Lower leg skin (tissue), 4 donors: ENCODE measurements around the gene FRY. TPM values are rescaled to one million over a fixed set of nuclear protein-coding genes. Genes with fewer than 3 reads are reported as not detected.

ENCODE experiments used
- DNase-seq, 2 donors: peaks; one replicate each; pipeline ENCODE4 v3.0.0-alpha.2; 2019; ENCODE audit warnings: low spot score in 2 of 2
- H3K4me3 ChIP-seq: fragments of 200-600 bp; sonication (generic); 2 replicates; pipeline ENCODE4 v1.5.1; 2017; ENCODE audit warnings: mild to moderate bottlenecking, low read depth; ENCODE audit not compliant: poor library complexity, severe bottlenecking
- POLR2A ChIP-seq, 2 donors: fragments of 450-650 bp; IDR thresholded peaks; one replicate each; pipeline ENCODE4 v1.6.1; 2016 to 2017; ENCODE audit warnings: antibody characterized with exemption in 2 of 2, mild to moderate bottlenecking in 1 of 2, moderate library complexity in 1 of 2
- WGBS, 2 donors: methylation state at CpG; one replicate each; pipeline ENCODE4 v1.1.5; 2018; 5-methylcytosine and 5-hydroxymethylcytosine counted together
- intact Hi-C: fragments of 100-400 bp; cut with DNase I; formaldehyde crosslinking; loops from one replicate; pipeline ENCODE4 v1.15.0; 2023; ENCODE audit warnings: low total_unique reads
- total RNA-seq, 4 donors: library from RNA; depleted of rRNA; stranded (reverse); fragments of >200 nt; gene quantifications; one replicate each; pipeline ENCODE4 v1.1.0, GENCODE V29; 2016
- TF ChIP-seq, protein P1 (sequence below), 3 donors: fragments of 450-650 bp; IDR thresholded peaks; one replicate each; pipeline ENCODE4 v1.5.1; 2016; ENCODE audit warnings: antibody characterized with exemption in 3 of 3, mild to moderate bottlenecking in 3 of 3, moderate library complexity in 2 of 3

The FRY gene
- total RNA-seq, 4 donors from 2014 or later, result 24.9 to 39.6 (median 35.9) TPM

DNA sequence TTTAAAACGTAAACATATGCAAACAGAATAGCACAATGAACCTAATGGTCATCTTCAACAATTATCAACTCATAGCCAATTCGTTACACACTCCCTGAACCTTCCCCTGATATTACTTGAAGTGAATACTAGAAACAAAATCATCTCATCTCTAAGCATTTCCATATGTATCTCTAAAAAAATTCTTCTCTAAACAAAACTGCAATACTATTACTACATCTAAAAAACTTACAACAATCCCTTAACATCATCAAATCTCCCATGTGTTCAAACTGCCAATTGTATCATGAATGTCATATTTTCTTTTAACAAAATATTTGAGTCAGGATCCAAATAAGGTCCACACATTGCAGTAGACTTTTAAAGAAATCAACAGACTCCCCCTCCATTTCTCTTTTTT, 61.4 kb downstream of the FRY start:
- intact Hi-C loops, result no loop called here
- H3K4me3 ChIP-seq, result no peak overlapping the region
- WGBS, 2 donors, result 83 to 87% methylated on average over 2 of the region's 2 CpGs
- TF ChIP-seq, protein P1, sequence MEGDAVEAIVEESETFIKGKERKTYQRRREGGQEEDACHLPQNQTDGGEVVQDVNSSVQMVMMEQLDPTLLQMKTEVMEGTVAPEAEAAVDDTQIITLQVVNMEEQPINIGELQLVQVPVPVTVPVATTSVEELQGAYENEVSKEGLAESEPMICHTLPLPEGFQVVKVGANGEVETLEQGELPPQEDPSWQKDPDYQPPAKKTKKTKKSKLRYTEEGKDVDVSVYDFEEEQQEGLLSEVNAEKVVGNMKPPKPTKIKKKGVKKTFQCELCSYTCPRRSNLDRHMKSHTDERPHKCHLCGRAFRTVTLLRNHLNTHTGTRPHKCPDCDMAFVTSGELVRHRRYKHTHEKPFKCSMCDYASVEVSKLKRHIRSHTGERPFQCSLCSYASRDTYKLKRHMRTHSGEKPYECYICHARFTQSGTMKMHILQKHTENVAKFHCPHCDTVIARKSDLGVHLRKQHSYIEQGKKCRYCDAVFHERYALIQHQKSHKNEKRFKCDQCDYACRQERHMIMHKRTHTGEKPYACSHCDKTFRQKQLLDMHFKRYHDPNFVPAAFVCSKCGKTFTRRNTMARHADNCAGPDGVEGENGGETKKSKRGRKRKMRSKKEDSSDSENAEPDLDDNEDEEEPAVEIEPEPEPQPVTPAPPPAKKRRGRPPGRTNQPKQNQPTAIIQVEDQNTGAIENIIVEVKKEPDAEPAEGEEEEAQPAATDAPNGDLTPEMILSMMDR (IDR thresholded peaks at IDR 0.05), result no peak
- no peak for TF ChIP-seq POLR2A (IDR thresholded peaks at IDR 0.05)
- no peak for DNase-seq

DNA sequence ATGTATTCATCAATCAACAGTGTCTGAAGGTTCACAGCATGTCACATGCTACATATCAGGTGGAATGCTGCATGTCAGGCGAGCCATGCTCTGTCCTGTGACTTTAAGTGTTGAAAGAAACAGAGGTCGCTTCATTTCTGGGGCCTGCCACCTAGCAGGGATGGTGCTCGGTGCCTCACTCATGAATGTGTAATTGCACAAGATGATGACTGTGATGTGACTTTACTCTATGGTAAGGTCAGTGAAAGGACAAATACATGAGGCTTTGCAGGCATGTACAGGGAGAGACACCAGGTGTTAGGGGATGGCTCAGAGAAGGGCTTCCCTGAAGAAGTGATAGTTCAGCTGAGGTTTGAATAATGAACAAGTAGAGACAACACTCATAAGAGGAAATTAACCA, 66.7 kb downstream of the FRY start:
- intact Hi-C loops, result no loop called here
- 79 to 92% methylated on average over 3 of the region's 3 CpGs for WGBS, 2 donors
- TF ChIP-seq, protein P1 (IDR thresholded peaks at IDR 0.05), result no peak
- TF ChIP-seq POLR2A (IDR thresholded peaks at IDR 0.05), result no peak

DNA sequence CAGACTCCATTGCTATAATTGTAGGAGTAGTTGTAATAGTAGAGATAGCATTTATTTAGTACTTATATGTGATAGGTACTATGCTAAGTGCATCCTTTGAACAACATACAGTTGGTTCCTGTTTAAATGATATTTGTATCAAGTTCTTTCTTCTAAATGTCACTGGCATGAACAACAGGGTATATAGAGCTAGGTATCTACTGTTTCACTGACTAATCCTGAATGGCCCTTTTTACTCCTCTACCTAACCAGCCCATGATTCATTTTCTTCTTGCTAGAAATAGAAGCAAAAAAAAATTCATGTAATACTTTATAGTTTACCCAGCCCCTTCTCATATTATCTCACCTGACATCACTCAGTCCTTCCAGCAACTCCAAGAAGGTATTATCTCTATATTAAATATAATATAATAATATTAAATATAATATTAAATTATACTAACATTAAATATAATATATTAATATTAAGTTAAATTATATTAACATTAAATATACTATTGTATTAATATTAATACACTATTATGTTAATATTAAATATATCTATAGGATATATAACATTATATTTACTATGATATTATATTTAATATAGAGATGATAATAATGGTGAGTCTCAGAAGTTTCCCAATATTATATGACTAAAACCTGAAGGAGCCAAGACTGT, 74.2 kb downstream of the FRY start:
- intact Hi-C loops, result no loop called here
- H3K4me3 ChIP-seq, result no peak overlapping the region
- no peak for TF ChIP-seq POLR2A (IDR thresholded peaks at IDR 0.05)
- TF ChIP-seq, protein P1 (IDR thresholded peaks at IDR 0.05), result no peak
- DNase-seq, result no peak

More for the DNA sequence above, 66.7 kb downstream of the FRY start:
- DNase-seq, result no peak
- no peak overlapping the region for H3K4me3 ChIP-seq

DNA sequence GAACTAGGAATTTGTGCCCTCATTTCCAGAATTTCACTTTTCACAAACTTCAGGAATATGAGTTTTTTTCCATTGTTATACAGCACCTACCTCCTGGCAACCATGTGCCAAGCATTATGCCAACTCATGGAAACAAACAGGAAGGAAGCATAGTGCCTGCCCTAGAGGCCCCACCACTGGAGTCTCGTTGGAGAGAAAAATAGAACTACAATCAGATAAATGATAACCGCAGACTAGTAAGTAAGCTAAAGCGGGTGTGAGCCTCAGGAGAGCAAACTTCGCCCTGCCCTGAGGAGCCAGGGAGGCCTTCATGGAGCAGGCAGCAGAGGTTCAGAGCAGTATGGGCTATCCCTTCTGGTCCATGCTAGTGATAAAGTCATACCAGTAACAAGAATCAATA, 75.9 kb downstream of the FRY start:
- WGBS, 2 donors, result 53 to 54% methylated on average over 4 of the region's 4 CpGs
- DNase-seq, result no peak
- H3K4me3 ChIP-seq, result no peak overlapping the region
- TF ChIP-seq, protein P1 (IDR thresholded peaks at IDR 0.05), result no peak
- no peak for TF ChIP-seq POLR2A (IDR thresholded peaks at IDR 0.05)
- intact Hi-C loops, result no loop called here

DNA sequence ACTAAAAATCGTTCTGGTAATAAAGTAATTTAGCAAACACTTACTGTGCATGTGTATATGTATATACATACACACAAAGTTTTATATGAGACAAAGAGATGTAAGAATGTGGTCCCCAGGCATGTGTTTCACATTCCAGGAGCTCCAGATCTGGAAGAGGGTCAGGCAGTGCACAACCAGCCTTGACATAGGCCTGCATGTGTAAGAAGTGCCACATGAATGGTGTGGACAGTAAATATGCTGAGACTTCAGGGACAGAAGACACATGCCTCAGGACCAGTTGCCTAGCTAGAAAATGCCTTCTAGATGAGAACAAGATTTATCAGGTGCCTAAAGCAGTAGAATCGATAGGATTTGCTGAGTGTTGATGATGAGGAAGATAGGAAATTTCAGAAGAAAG, 76.4 kb downstream of the FRY start:
- TF ChIP-seq POLR2A (IDR thresholded peaks at IDR 0.05), result no peak
- TF ChIP-seq, protein P1 (IDR thresholded peaks at IDR 0.05), result no peak
- WGBS, 2 donors, result 70 to 75% methylated on average over 2 of the region's 2 CpGs
- DNase-seq, result no peak
- H3K4me3 ChIP-seq, result no peak overlapping the region
- intact Hi-C loops, result no loop called here

DNA sequence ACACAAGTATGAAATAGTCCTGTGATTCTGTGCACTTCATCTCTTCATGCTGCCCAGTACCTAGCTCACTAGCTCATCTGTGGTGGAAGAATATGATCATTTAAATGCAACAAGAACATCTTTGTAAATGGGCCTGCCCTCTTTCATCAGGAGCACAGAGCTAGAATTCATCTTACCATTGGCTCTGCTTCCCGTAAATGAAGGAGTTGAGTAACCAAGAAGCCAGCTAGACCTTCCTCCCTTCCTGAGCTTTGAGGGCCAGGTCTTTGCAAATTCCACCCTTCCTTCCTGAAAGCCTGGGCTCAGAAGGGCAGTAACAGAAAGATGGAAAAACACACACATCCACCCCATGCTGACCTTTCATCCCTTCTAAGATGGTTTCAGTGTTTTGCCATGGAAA, 82.0 kb downstream of the FRY start:
- TF ChIP-seq POLR2A (IDR thresholded peaks at IDR 0.05), result no peak
- TF ChIP-seq, protein P1 (IDR thresholded peaks at IDR 0.05), result no peak
- WGBS, 2 donors, result 77 to 90% methylated on average over 1 of the region's 1 CpG
- no peak for DNase-seq
- intact Hi-C loops, result no loop called here
- no peak overlapping the region for H3K4me3 ChIP-seq
